ENCODE results near the gene PRR36. TPM values are rescaled to one million over a fixed set of nuclear protein-coding genes. Genes with fewer than 3 reads are reported as not detected.
A peak's percentile ranks its signal among the peaks of the same experiment; 100 is the strongest.

Gene PRR36
- total and polyA plus RNA-seq, 8 donors = 1.2 to 13.4 (median 9.9) TPM

DNA sequence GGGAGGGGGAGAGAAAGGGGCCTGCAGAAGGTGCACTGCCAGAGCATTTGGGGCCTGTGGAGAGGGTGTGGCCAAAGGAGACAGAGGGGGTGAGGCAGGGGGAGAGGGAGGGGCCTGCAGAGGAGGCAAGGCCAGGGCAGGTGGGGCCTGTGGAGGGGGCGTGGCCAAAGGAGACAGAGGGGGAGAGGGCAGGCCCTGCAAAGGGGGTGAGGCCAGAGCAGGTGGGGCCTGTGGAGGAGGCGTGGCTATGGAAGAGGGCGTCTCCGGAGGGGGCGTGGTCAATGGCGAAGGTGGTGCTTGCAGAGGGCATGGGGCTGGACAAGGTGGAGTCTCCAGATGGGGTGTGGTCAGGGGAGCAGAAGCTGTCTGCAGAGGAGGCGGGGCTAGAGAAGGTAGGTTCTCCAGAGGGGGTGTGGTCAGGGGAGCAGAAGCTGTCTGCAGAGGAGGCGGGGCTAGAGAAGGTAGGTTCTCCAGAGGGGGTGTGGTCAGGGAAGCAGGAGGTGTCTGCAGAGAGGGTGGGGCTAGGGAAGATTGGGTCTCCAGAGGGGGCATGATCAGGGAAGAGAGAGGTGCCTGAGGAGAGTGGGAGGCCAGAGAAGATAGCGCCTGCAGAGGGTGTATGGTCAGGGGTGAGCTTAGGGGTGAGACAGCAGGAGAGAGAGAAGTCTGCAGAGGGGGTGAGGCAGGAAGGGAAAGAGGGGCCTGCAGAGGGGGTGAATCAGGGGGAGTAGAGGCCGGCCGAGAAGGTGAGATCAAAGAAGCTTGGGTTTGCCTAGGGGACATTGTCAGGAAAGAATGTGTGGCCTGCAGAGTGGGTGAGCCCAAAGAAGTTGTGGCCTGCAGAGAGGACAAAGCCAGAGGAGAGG is 3.4 kb downstream of the PRR36 start:
- intact Hi-C loops (cut with DNase I) = no loop called here
- H3K4me1 ChIP-seq = peaks cover 10 to 50% of the 10 kb centered on the region in 2 donors
- no peak for ATAC-seq
- H3K36me3 ChIP-seq = no peaks in the 10 kb centered on the region
- no peaks in the 10 kb centered on the region for H3K9me3 ChIP-seq
- peak in 2 of 4 donors; percentile 42 to 64 for DNase-seq
- peaks cover 27 to 79% of the 10 kb centered on the region in 2 donors for H3K27me3 ChIP-seq
- TF ChIP-seq, protein P1, sequence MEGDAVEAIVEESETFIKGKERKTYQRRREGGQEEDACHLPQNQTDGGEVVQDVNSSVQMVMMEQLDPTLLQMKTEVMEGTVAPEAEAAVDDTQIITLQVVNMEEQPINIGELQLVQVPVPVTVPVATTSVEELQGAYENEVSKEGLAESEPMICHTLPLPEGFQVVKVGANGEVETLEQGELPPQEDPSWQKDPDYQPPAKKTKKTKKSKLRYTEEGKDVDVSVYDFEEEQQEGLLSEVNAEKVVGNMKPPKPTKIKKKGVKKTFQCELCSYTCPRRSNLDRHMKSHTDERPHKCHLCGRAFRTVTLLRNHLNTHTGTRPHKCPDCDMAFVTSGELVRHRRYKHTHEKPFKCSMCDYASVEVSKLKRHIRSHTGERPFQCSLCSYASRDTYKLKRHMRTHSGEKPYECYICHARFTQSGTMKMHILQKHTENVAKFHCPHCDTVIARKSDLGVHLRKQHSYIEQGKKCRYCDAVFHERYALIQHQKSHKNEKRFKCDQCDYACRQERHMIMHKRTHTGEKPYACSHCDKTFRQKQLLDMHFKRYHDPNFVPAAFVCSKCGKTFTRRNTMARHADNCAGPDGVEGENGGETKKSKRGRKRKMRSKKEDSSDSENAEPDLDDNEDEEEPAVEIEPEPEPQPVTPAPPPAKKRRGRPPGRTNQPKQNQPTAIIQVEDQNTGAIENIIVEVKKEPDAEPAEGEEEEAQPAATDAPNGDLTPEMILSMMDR (IDR thresholded peaks at IDR 0.05) = no peak
- no peak overlapping the region for H3K4me3 ChIP-seq
- peak overlapping the region in 1 of 2 donors; percentile 44 for H3K27ac ChIP-seq

DNA sequence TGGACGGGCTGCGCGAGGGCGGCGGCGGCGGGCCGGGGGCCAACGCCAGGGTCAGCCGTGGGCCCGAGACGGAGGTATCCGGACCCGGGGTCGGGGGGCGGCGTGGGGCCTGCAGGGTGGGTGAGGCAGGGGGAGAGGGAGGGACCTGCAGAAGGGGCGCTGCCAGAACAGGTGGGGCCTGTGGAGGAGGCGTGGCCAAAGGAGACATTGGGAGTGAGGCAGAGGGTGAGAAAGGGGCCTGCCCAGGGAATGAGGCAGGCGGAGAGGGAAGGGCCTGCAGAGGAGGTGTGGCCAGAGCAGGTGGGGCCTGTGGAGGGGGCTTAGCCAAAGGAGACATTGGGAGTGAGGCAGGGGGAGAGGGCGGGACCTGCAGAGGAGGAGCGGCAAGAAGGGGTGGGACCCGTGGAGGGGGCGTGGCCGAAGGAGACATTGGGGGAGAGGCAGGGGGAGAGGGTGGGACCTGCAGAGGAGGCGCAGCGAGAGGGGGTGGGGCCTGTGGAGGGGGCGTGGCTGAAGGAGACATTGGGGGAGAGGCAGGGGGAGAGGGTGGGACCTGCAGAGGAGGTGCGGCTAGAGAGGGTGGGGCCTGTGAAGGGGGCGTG is 4.2 kb downstream of the PRR36 start:
- no peak overlapping the region for H3K27ac ChIP-seq
- peak overlapping the region in 1 of 2 donors; percentile 41 for H3K4me3 ChIP-seq
- H3K4me1 ChIP-seq = peaks cover 10 to 50% of the 10 kb centered on the region in 2 donors
- H3K36me3 ChIP-seq = no peaks in the 10 kb centered on the region
- intact Hi-C loops (cut with DNase I) = no loop called here
- ATAC-seq = no peak
- TF ChIP-seq, protein P1 (IDR thresholded peaks at IDR 0.05) = no peak
- no peak for DNase-seq
- H3K9me3 ChIP-seq = no peaks in the 10 kb centered on the region
- H3K27me3 ChIP-seq = peaks cover 22 to 79% of the 10 kb centered on the region in 2 donors

GRCh38 chr19:7869453-7869909 is 4.7 kb downstream of the PRR36 start:
- intact Hi-C loops (cut with DNase I) = no loop called here
- peak overlapping the region; percentile 32 to 41 for H3K4me3 ChIP-seq
- no peaks in the 10 kb centered on the region for H3K36me3 ChIP-seq
- DNase-seq (peak in 3 of 4 donors; percentile 32 to 87 (median 67)), ATAC-seq (peak; percentile 60)
- H3K9me3 ChIP-seq = no peaks in the 10 kb centered on the region
- H3K27me3 ChIP-seq = peaks cover 20 to 79% of the 10 kb centered on the region in 2 donors
- TF ChIP-seq, protein P1 (IDR thresholded peaks at IDR 0.05) = peak in 1 of 2 donors; percentile 46
- peak overlapping the region in 1 of 2 donors; percentile 36 for H3K27ac ChIP-seq
- H3K4me1 ChIP-seq = peaks cover 10 to 48% of the 10 kb centered on the region in 2 donors

GRCh38 chr19:7868671-7869452 is 5.3 kb downstream of the PRR36 start:
- Histone ChIP-seq H3K27me3 (peaks cover 17 to 79% of the 10 kb centered on the region in 2 donors), H3K4me3 (peak overlapping the region; percentile 32 to 41), H3K36me3 (no peaks in the 10 kb centered on the region), H3K4me1 (peaks cover 10 to 42% of the 10 kb centered on the region in 2 donors), H3K27ac (peak overlapping the region in 1 of 2 donors; percentile 36), H3K9me3 (no peaks in the 10 kb centered on the region)
- TF ChIP-seq, protein P1 (IDR thresholded peaks at IDR 0.05) = peak; percentile 77 to 95
- intact Hi-C loops (cut with DNase I) = no loop called here
- DNase-seq (peak in 3 of 4 donors; percentile 67 to 93 (median 81)), ATAC-seq (peak; percentile 71)
